GM11168 (cell line): ENCODE results near the gene TMEM63C.

Source experiments
- in situ Hi-C: fragments of 300-500 bp; cut with MboI; formaldehyde crosslinking; loops from one replicate; pipeline ENCODE4 v1.12.0; 2022; ENCODE audit warnings: low sequenced_read_pairs; ENCODE audit not compliant: unreplicated experiment

TMEM63C gene

DNA sequence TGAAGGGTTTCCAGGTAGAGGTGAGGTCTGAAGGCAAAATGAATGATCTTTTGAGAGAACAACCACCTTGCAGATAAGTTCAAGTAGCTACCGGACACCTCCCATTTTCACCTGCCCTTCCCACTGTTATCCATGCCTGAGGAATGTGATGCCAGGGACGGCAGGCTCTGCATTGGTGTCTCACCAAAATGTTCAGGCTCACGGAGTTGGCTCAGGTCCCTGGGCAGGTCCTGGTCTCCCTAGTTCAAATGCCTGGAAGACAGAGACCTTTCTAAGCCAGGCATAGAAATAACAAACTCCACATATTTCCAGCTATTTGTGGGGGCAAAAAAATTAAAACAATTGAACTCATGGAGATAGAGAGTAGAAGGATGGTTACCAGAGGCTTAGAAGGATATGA is 36.0 kb downstream of the TMEM63C start:
- in situ Hi-C loops, result no loop called here

DNA sequence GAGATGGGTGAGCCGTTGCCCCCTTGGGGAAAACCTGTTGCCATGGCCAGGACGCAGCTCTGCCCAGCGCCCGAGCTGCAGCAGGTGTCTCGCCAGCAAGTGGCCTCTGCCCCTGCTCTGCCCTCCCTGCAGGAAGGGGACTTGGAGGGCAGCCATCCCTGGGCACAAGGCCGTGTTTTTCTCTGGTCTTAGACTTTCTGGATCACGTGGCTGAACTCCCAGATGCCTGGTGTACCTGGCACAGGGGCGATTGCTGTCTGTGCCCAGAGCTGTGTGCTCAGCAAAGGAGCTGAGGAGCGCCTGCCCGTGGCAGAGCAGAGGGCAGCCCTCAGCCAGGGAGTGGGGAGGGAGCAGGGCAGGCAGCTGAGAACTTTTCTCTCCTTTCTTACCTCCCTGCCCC is 38.0 kb downstream of the TMEM63C start:
- in situ Hi-C loops, result no loop called here

- in situ Hi-C loops, result no loop called here
Observed at GRCh38 chr14:77220246-77221017, 38.8 kb downstream of the TMEM63C start.

GRCh38 chr14:77221241-77221871 is 39.8 kb downstream of the TMEM63C start:
- in situ Hi-C loops, result no loop called here

DNA sequence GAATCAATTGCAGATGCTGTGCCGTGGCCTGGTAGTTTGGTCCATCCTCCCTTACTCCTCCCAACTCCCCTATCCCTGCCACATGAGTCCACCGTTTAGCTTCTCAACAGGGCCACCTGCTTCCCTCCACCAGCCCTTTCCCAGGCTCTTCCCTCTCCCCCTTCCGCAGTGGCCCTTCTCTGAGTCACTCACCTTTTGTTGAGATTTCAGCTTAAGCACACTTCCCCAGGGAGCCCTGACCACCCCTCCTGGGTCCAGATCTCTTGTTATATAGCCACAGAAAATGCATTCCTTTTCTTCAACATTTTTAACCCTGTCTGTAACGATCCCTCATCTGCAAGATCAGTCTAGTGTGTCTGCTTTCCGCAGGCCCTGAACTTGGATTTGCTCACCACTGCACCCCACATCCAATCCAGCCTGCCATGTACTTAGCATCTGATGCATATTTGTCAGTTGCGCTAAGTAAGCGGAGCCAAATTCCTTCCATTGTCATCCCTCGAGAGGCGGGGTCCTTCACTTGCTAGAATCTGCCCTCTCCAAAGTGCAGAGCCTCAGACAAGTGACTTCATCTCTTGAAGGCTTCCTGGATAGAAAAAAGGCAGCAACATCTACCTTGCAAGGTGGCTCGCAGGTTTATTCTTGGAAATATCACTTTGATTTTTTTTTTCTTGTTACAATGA is 41.1 kb downstream of the TMEM63C start:
- in situ Hi-C loops, result no loop called here

- in situ Hi-C loops, result no loop called here
Observed at GRCh38 chr14:77224212-77224611, 42.6 kb downstream of the TMEM63C start.

DNA sequence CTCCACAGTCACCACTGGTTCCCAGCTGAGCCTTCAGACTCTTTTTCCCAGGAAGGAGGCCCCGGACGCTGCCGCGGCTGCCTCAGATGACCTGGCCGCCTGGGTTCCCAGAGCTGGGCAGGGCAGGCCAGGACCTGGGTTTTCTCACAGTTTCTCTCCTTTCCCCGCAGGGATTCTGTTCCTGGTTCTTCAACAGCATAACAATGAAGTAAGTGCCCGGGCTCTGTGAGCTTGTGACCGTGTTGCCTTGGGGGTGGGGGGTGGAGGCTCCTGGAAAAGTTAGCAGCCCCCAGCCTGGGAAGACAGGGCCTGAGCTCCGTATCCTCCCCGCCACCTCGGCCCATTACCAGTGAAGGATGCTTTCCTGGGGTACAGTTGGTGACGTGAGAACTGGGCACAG is 43.7 kb downstream of the TMEM63C start:
- in situ Hi-C loops, result no loop called here

GRCh38 chr14:77225892-77226557 is 44.4 kb downstream of the TMEM63C start:
- in situ Hi-C loops, result no loop called here

GRCh38 chr14:77228056-77228455 is 46.5 kb downstream of the TMEM63C start:
- in situ Hi-C loops, result no loop called here

GRCh38 chr14:77230914-77231313 is 49.3 kb downstream of the TMEM63C start:
- in situ Hi-C loops, result no loop called here

- in situ Hi-C loops, result no loop called here
Observed at GRCh38 chr14:77231721-77232120, 50.1 kb downstream of the TMEM63C start.

GRCh38 chr14:77236814-77237213 is 55.2 kb downstream of the TMEM63C start:
- in situ Hi-C loops, result no loop called here

DNA sequence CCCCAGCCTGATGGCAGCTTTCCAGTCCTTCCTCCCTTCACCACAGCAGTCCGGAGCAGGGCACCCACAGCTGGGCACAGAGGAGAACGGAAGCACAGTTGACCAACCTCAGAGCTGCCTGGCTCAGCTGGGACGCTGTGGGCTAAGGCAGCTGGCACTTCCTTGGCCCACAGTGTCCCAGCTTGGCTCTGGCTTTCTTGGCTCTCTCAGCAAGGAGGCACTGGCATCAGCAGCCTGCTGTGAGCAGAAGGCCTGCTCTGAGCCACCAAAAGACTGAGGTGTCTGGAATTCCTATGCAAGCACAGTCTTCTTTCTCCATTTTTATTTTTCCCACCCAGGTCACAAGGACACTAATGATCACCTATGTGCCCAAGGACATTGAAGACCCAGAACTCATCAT is 56.8 kb downstream of the TMEM63C start:
- in situ Hi-C loops, result no loop called here

DNA sequence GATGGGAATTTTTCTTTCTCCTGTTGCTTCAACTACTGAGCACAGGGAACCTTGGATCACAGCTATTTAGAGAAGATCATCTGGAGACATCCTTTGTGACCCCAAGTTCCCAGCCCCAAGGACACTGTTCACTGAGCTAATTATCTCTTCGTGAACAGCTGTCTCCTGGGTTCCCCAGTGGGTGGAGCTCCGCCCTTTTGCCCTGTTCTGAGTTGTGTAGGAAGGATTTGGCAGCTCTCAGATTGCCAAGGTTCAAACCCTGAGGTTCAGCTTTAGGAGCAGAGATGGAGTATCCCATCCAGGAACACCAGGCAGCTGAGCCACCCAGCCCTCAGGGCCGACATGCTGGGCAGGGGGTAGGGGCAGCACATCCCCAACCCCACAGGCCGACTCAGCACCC is 57.4 kb downstream of the TMEM63C start:
- in situ Hi-C loops, result no loop called here

- in situ Hi-C loops, result no loop called here
Observed at GRCh38 chr14:77239412-77239811, 57.8 kb downstream of the TMEM63C start.

DNA sequence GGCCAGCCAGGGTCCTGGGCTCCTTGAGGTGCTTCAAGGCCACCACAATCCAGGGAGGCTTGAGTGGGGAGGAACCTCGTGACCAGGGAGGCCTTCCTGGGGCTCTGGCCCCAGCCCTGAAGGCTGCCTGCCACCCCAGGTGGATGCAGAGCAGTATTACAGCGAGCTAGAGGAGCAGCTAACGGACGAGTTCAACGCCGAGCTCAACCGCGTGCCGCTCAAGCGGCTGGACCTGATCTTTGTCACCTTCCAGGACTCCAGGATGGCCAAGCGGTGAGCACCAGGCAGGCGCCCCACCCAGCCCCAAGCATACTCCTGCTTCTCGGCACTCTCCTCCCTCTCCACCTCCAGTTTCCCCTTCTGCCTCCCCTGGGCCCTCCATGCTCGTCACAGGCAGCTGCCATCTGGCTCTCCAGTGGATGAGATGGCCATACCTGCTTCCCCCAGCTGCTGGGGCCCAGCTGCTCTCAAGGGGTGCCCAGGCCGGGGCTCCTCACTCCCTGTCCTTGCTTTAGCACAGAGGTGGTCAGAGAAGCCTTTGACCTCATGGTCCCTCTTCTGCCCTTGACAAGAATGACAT is 58.8 kb downstream of the TMEM63C start:
- in situ Hi-C loops, result no loop called here

GRCh38 chr14:77241955-77242354 is 60.4 kb downstream of the TMEM63C start:
- in situ Hi-C loops, result no loop called here

GRCh38 chr14:77242752-77243151 is 61.2 kb downstream of the TMEM63C start:
- in situ Hi-C loops, result no loop called here

DNA sequence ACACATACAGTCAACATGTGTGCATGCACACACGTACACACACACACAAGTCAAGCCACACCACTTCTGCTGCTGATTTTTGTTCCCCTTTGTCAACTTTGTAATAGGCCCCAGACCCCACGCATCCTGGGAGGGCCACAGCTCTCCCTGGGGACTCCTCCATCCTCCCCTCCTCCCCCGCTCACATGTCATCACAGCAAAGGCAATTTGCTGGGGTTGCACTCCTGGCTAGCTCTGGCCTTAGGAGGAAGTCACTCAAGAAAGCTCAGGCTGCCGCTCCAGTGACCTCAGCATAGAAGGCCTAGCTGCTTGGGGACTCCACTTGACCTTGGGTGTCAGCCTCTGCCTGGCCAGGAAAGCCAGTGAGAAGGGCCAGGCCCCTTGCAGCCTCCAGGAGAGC is 62.3 kb downstream of the TMEM63C start:
- in situ Hi-C loops, result no loop called here

- in situ Hi-C loops, result no loop called here
Observed at GRCh38 chr14:77245820-77246219, 64.2 kb downstream of the TMEM63C start.

DNA sequence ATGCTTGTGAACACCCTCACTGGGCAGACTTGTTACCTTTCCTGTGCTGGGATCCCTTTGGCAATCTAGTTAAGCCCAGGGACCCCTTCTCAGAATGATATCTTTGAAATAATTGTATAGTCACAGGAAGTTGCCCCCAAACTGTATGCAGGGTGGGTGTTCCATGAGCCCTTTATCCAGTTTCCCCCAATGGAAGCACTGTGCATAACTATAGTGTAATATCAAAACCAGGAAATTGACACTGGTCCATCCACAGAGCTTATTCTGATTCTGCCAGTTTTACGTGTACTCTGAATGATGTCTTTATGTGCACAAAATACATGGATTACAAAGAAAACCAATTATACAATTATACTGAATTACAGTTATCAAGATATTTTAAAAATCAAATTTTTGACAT is 65.2 kb downstream of the TMEM63C start:
- in situ Hi-C loops, result no loop called here
